ENCODE data around the gene ADGRG7. TPM values are rescaled to one million over a fixed set of nuclear protein-coding genes. Genes with fewer than 3 reads are reported as not detected.

Gene ADGRG7
- total RNA-seq, 1 donor from 2014 or later, result not detected

DNA sequence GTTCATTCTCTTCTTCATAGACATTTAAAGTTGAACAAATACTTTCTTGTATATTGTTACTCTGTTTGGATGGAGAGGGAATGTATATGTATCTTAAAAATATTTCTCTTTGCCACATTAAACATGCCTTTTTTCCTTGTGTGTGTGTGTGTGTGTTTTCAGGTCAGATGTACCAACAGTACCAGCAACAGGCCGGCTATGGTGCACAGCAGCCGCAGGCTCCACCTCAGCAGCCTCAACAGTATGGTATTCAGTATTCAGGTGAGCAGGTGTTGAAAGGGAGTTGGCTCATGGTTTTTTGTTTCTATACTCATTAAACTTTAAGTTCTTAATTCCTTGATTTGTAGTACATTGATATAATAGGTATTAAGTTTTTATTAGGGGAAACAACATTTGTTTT lies 135.3 kb downstream of the ADGRG7 start:
- ATAC-seq (ENCODE audit: low read depth) (no peak), DNase-seq (no peak)
- H3K36me3 Mint-ChIP-seq (ENCODE audit: low read depth), result peaks cover 79% of the 10 kb centered on the region
- intact Hi-C loops (cut with micrococcal nuclease), result loop anchor here (10.0 kb wide), 1 partner anchor 280 kb away; no protein-coding TSS in a partner anchor
- H3K4me1 Mint-ChIP-seq, result no peaks in the 10 kb centered on the region
- no peak overlapping the region for H3K27ac Mint-ChIP-seq
- H3K9me3 Mint-ChIP-seq, result no peaks in the 10 kb centered on the region
- POLR2A ChIA-PET, result no interaction called here
- no peak overlapping the region for H3K4me3 Mint-ChIP-seq
- no peaks in the 10 kb centered on the region for H3K27me3 Mint-ChIP-seq
- CTCF ChIA-PET, result no interaction called here
- TF ChIP-seq, protein P1, sequence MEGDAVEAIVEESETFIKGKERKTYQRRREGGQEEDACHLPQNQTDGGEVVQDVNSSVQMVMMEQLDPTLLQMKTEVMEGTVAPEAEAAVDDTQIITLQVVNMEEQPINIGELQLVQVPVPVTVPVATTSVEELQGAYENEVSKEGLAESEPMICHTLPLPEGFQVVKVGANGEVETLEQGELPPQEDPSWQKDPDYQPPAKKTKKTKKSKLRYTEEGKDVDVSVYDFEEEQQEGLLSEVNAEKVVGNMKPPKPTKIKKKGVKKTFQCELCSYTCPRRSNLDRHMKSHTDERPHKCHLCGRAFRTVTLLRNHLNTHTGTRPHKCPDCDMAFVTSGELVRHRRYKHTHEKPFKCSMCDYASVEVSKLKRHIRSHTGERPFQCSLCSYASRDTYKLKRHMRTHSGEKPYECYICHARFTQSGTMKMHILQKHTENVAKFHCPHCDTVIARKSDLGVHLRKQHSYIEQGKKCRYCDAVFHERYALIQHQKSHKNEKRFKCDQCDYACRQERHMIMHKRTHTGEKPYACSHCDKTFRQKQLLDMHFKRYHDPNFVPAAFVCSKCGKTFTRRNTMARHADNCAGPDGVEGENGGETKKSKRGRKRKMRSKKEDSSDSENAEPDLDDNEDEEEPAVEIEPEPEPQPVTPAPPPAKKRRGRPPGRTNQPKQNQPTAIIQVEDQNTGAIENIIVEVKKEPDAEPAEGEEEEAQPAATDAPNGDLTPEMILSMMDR (IDR thresholded peaks at IDR 0.05), result no peak

Other genes with a start within 250 kb of the ADGRG7 start
- 34.5 and 37.3 TPM in 2 replicates for gene TOMM70, start 208.5 kb upstream of the ADGRG7 start, total RNA-seq
- 1.7 and 2.4 TPM in 2 replicates for gene LNP1, start 208.1 kb upstream of the ADGRG7 start, total RNA-seq
- 0.10 and 0.13 TPM in 2 replicates for gene TMEM45A, start 117.0 kb upstream of the ADGRG7 start, total RNA-seq
- gene TFG, start 99.9 kb downstream of the ADGRG7 start, total RNA-seq, result 42.5 and 44.5 TPM in 2 replicates

All from activated B cell treated with CpG ODN at 0.5 μM for 24 hours (primary cell).